ENCODE results near the gene SLC39A2.
"Not testable (repeated sequence)": the region's sequence is repeated elsewhere in the genome, so short reads cannot be mapped to it uniquely, and the experiment has no call there.

The SLC39A2 gene

GRCh38 chr14:20997115-20997514 is 2.0 kb upstream of the SLC39A2 start:
- no peak for DNase-seq

DNA sequence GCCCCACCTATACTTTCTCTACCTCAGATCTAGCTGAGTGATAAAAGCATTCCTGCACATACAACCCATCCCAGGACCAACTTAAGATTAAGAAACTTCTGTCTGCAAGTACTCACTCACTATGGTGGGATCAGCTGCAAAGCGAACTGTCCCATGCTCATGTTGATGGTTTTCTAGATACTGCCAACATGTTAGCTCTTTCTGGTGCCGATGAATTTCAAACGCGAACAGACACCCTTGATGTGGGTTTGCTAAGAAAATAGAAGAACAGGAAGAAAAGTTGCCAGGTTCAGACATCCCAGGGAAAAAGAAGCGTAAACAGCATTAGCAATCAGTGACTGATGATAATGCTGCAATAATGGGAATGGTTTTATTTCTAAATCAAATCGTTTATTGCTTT is 1.5 kb upstream of the SLC39A2 start:
- DNase-seq, result no peak

DNA sequence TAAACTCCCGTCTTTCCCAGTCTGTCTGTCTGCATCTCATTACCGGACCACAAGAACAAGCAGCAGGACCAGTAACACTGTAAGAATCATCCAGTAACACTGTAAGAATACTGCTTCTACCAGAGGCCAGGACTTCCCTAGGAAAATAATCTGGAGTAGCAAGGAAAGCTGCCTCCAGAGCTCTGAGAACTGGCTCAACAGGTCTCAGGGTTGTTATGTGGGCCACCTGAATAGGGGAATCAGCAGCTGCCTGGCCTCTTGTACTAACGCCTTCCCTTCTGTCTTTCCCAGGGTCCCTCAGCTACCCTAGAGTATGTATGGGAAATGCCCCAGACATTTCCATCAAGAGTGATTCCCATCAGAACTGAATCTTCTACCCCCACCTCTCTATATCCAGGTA is 954 bp upstream of the SLC39A2 start:
- no peak for DNase-seq

- DNase-seq, result no peak
Measured at GRCh38 chr14:20999591-20999990, 498 bp downstream of the SLC39A2 start.

GRCh38 chr14:21001218-21001617 is 2.1 kb downstream of the SLC39A2 start:
- DNase-seq, result no peak

GRCh38 chr14:21003788-21004346 is 4.8 kb downstream of the SLC39A2 start:
- no peak for DNase-seq

DNA sequence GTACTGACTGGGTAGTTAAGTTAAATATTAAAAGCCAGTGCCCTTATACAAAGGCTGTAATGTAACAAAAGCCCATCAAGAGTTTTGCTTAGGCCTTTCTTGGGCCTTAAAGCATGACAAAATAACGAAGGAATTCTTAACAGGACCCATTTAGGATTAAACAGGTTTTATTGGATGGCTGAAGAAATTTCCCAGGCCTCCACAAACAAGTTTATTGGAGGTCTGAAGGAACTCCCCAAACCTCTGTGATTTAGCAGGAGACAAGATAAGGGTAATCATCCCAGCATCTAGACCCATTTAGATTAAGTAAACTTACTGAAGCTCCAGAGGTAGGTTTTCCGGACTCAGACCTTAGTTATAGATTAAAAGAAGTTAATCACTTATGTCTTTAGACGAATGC is 10.6 kb downstream of the SLC39A2 start:
- not testable (repeated sequence) for DNase-seq

GRCh38 chr14:21011136-21011535 is 12.0 kb downstream of the SLC39A2 start:
- DNase-seq, result no peak

DNA sequence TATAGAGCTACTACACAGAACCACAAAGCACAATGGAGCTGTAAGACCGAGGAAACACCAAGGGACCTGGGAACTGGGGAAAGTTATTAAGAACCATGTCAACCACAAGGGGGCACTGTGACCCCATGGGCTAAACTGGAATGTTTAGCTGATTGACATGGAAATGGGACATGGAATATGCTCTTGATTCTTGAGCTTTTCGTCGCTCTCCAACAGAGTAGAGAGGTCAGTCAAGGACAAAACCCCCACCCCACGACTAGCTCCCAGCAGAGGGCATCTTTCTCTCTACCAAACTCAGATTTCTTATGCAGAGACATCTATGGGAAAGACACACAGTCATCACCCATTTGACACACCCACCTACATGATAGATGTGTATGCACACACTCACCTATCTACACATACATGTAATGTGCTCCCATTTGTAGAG is 15.7 kb downstream of the SLC39A2 start:
- DNase-seq, result peak; percentile 83

GRCh38 chr14:21015312-21015711 is 16.2 kb downstream of the SLC39A2 start:
- DNase-seq, result peak; percentile 62

- no peak for DNase-seq
Measured at GRCh38 chr14:21016413-21017190, 17.5 kb downstream of the SLC39A2 start.

DNA sequence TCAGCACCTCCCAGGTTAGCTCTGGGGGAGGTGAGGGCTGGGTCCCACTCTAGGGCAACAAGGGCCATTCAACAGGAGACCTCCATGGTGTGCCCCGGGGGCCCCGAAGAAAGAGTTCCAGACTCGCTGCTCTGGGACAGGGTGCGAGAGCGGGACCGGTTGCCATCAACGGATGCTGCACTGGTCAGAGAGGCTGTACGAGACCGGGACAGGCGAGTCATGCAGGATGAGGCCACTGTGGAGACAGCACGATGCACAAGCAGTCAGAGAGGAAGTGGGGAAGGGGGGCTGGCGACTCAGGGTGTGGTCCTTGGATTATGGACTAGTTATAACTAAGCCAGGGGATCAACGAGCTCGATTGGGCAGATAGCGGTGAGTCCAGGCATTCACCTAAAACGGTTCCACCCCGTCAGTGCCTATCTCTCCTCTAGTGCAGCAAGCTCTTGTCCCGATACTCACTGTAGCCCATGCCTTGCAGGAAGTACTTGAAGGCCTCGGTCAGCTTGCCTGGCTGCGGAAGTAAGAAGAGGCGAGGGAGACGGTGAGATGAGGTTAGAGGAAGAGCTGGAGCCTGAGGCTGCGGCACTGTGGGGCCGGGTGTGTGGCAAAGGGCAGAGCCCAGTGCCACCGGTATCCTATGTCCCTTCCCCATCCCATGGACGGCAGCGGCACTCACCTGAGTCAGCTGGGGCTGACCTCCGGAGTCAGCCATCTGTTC is 18.6 kb downstream of the SLC39A2 start:
- DNase-seq, result peak; percentile 40

DNA sequence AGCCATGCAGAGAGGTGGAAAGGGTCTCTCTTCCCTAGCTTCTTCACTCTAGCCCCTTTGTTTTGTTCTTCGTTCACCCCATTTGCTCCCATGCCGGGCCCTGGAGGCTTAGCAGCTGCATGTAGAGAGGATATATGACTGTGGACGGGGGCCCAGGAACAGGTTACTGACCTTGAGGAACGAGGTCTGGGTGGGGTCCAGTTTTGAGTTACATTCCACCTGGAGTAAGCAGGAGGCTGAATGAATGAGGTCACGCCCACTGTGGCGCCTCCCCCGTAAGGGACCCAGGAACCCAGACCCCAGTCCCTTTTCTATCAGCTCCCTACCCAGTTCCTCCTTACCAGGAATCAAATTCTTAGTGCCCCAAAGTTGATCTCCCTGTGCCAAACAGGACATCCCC is 19.2 kb downstream of the SLC39A2 start:
- no peak for DNase-seq

DNA sequence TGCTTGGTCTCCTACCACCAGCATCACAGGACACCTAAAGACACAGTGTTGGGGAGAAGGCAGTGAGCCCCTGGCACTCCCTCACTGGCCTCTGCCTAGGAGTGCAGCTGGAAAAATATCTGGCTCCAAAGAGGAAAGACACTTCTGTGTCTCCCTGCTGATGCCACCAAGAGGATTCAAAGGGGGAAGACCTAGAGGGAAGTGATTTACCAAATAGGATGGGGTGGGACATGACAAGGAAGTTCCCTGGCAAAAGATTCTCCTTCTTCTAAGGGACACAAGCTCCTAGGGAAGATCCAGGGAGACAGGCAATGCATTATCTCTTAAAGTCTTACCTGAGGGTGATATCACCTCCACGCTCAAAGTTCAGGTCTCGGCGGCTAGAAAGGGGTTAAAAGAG is 19.7 kb downstream of the SLC39A2 start:
- no peak for DNase-seq

DNA sequence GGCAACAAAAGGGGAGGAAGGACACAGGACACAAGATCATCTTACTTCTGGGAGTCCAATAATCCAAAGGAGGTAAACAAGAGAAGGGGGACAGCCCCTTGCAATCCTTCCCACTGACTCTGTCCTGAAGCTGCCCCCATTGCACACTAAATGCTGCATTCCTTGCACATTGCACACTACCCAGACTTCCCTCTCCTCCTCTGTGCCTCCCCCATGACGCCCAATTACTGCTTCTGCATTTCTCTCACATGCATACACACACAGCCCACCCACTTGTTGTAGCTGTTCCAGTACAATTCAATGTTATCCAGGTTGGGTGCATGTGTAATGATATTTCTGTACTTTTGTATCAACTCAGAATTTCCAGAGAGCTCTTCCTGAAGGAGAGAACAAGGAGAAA is 20.3 kb downstream of the SLC39A2 start:
- DNase-seq, result peak; percentile 59

DNA sequence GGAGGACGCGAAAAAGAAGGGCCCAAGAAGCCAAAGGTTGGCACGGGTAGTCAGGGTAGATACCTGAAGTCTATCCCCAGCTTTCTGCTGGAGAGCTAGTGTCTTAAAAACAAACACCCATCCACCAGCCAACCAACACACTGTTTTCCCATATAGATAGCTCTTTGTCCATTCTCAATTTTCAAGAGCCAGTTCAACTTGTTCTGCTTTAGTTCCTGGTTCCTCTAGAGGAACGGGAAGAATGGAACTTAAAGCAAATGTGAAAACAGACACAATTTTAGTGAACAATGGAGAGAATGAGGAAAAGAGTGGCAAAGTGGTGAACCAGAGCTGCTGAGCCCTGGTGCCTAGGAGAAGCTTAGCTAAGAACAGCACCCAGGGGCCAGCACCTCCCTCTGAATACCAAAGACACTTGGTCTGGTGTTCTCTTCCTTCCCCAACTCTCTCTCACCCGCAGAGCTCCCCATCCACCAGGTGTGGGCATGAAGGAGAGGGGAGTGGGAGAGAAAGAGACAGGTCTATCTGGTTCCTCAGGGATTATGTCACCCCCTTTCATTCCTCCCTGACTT is 22.0 kb downstream of the SLC39A2 start:
- no peak for DNase-seq

- no peak for DNase-seq
Measured at GRCh38 chr14:21022686-21023085, 23.6 kb downstream of the SLC39A2 start.

- peak; percentile 53 for DNase-seq
Measured at GRCh38 chr14:21023174-21023573, 24.1 kb downstream of the SLC39A2 start.

DNA sequence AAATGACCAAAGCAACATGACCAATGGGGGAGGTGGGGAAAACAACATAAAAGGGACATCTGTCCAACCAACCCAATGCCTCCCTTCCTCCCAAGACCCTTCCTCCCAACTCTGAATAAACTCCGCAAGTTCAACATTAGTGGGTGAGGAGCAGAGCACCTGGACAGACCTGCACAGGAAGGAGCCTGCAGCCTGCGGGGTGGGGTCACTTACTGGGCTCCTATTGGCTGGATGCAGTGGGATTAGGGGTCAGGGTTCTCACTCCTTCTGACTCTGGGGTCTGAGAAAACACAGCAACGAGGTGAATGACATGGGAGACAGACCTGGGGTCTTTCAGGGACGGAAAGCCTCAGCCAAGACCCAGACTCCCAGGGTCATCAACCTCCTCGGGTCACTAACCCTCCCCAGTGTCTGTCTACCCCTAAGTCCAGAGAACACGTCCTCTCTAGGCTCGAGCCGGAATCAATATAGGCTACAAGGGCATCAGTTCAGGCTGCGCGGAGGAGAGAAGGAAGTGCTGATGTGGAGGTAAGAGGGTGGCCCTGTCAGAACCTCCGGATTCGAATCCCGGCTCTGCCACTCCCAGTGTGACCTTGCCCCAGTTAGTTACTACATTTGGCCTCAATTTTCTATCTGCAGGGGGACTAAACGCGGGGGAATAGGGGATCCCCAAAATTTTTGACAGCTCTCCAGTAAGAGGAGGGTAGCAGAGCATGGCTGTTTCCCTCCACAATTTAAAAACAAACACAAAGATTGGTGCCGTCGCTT is 24.9 kb downstream of the SLC39A2 start:
- no peak for DNase-seq

GRCh38 chr14:21024585-21025370 is 25.7 kb downstream of the SLC39A2 start, which contains the start of gene NDRG2:
Gene NDRG2, minus strand, starts transcription at chr14:21025061. Its CDS starts 1,746 bp downstream, at chr14:21023315.
- DNase-seq, result no peak

- no peak for DNase-seq
Measured at GRCh38 chr14:21025371-21026273, 26.5 kb downstream of the SLC39A2 start.
